Hippocampal formation (tissue), 2 donors: ENCODE results near the gene MRPL49.

ENCODE experiments used
- DNase-seq, 2 donors: peaks; one replicate each; lab custom pipeline; 2025; lab: John Stamatoyannopoulos, UW

The MRPL49 gene

GRCh38 chr11:65102142-65103095, 19.7 kb upstream of the MRPL49 start:
- DNase-seq, result peak; percentile 46 to 60

DNA sequence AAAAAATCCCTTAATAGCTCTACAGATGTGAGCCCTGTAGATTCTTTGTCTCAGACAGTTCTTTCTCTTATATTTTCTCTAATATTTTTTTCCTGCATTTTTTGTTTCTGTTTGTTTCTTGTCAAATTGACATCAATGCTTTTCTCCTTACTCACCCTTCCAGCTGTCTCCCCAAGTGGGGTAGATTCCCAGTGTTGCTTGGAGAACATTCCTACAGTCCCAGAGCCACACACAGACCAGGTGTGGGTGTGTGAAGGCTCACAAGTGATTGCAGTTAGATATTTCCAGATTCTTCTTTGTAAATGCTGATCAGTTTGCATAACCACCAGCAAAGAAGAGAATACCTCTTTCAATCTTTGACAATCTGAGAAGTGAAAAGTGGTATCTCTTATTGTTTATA, 18.6 kb upstream of the MRPL49 start:
- no peak for DNase-seq

DNA sequence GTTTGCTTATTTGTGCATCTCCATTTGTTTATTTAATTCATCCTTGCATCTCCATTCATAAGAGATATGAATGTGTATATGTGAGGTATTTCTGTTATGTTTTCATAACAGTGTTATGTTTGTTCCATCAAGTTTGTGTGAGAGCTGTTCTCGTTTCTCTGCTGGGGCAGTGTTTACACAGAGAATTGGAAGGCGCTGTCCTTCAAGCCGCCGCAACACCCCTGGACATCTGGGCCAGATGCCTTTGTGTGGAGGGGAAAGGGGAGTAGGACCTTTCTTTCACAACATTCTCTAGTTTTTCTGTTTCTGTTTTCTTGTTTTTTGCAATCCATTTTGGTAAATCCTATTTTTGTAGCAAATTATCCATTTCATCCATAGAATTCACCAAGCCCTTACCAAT, 17.5 kb upstream of the MRPL49 start:
- DNase-seq, result no peak

GRCh38 chr11:65107078-65107477, 15.0 kb upstream of the MRPL49 start:
- DNase-seq, result no peak

DNA sequence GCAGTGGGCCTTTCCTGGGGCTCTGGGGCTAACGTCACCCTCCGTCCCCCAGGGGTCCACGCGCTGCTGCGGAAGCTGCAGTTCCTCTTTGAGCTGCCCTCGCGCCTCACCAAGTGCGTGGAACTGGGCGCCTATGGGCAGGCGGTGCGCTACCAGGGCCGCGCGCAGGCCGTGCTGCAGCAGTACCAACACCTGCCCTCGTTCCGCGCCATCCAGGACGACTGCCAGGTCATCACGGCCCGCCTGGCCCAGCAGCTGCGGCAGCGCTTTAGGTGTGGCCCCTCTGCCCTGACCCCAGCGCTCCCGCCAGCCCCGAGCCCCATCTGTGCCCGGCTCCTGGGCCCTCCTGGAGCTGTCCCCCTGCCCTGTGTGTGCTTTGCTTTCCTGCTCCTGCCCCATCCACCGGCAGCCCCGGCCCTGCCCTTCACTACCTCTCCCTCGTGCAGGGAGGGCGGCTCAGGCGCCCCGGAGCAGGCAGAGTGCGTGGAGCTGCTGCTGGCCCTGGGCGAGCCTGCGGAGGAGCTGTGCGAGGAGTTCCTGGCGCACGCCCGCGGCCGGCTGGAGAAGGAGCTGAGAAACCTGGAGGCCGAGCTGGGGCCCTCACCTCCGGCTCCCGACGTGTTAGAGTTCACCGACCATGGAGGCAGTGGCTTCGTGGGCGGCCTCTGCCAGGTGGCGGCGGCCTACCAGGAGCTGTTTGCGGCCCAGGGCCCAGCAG, 14.2 kb upstream of the MRPL49 start:
- no peak for DNase-seq

DNA sequence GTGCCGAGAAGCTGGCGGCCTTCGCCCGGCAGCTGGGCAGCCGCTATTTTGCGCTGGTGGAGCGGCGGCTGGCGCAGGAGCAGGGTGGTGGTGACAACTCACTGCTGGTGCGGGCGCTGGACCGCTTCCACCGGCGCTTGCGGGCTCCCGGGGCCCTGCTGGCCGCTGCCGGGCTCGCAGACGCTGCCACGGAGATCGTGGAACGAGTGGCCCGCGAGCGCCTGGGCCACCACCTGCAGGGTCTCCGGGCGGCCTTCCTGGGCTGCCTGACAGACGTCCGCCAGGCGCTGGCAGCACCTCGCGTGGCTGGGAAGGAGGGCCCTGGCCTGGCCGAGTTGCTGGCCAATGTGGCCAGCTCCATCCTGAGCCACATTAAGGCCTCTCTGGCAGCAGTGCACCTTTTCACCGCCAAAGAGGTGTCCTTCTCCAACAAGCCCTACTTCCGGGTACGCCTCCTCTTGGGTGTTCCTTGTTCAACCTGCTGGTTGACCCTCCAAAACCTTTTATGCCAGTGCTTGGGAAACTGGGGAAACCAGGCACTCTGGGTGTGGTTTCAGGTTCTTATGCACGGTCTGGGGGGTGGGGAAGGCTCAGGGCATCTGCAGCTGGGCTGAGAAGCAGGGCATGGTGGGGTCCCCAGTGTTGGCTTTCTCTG, 13.5 kb upstream of the MRPL49 start:
- DNase-seq, result no peak

DNA sequence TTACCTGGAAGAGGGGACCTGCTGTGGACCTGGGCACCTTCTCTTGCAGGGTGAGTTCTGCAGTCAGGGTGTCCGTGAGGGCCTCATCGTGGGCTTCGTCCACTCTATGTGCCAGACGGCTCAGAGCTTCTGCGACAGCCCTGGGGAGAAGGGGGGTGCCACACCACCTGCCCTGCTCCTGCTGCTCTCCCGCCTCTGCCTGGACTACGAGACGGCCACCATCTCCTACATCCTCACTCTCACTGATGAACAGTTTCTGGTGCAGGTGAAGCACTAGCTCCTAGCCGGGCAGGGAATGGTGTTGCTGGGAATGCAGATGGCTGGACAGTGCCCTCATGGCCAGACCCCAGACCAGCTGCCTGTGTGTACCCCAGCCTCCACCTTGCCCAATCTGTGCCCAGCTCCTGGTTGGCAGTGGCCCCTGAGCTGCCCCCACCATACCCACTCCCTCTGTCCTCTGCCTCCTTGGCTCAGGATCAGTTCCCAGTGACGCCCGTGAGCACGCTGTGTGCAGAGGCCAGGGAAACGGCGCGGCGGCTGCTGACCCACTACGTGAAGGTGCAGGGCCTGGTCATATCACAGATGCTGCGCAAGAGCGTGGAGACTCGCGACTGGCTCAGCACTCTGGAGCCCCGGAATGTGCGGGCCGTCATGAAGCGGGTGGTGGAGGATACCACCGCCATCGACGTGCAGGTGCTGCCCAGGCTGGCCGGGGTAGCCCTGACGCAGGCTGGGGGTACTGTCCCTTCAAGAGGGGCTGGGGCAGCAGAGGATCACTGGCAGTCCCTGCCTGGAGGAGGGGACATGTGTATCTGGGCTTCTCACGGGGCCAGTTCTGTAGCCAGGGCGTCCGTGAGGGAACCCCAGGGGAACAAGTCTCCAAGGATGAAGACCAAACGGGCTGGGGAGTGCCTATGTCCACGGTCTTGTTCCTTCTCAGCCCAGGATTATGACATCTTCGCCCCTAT, 12.6 kb upstream of the MRPL49 start:
- DNase-seq, result no peak

GRCh38 chr11:65110354-65110861, 11.7 kb upstream of the MRPL49 start:
- peak; percentile 80 to 86 for DNase-seq

DNA sequence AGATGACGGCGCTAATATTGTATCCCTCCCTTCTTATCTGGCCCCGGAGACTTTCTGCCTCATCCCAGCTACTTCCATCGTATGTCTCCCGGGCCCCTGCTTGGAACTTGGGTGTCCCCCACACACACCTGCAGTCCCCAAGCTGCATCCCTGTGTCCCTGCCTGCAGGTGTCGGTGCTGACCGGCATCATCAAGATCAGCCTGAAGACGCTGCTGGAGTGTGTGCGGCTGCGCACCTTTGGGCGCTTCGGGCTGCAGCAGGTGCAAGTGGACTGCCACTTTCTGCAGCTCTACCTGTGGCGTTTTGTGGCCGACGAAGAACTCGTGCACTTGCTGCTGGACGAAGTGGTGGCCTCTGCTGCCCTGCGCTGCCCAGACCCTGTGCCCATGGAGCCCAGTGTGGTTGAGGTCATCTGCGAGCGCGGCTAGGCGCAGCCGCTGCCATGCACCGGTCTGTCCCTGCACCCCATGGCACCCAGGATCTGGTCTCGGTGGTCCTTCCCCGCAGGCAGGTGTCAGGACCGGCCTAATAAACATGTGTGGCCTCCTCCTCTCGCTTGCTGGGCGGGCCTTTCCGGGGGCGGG, 10.9 kb upstream of the MRPL49 start:
- no peak for DNase-seq

GRCh38 chr11:65111744-65112545, 10.2 kb upstream of the MRPL49 start, which contains the start of gene TM7SF2:
Gene TM7SF2 (plus strand): TSS chr11:65111872. CDS start chr11:65112016, 144 bp downstream.
- DNase-seq, result peak; percentile 96 to 97

DNA sequence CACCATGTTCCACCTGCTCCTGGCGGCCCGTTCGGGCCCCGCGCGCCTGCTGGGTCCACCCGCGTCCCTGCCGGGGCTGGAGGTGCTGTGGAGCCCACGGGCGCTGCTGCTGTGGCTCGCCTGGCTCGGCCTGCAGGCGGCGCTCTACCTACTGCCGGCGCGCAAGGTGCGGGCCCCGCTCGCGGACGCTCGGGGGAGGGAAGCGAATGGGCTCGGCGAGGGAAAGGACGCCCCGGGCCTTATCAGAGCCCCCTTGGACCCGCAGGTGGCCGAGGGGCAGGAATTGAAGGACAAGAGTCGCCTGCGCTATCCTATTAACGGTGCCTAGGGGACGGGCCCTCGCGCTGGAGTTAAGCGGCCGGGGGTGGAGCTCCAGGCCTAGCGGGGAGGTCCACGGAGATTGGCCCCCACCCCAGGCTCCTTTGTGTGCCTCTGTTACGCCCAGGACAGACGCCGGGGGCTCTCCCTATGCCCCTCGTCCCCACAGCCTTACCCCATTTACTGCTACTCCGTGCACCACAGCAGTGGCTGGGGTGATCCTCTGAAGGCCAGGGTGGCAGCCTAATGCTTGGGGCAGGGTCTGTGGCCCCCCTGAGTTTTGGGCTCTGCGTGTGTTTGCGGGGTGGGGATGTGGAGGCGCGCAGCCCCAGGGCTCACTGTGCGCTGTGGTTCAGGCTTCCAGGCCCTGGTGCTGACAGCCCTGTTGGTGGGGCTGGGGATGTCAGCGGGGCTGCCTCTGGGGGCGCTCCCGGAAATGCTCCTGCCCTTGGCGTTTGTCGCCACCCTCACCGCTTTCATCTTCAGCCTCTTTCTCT, 9.4 kb upstream of the MRPL49 start:
- peak in 1 of 2 donors; percentile 56 for DNase-seq

DNA sequence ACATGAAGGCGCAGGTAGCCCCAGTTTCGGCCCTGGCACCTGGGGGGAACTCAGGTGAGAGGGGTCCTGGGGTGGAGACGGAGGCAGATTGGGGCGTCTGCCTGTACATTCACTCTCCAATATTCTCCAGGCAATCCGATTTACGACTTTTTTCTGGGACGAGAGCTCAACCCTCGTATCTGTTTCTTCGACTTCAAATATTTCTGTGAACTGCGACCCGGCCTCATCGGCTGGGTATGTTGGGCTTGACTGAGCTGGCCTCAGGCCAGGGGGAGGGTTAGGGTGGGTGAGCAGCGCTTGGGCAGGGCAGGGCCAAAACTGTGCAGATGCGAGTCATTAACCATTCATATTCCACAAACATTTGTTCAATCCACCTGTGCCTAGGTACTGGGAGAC, 8.8 kb upstream of the MRPL49 start:
- DNase-seq, result no peak

- DNase-seq, result no peak
Measured at GRCh38 chr11:65113839-65114238, 8.3 kb upstream of the MRPL49 start.

- DNase-seq, result no peak
Measured at GRCh38 chr11:65114538-65115171, 7.5 kb upstream of the MRPL49 start.

GRCh38 chr11:65115361-65116082, 6.6 kb upstream of the MRPL49 start:
- no peak for DNase-seq

DNA sequence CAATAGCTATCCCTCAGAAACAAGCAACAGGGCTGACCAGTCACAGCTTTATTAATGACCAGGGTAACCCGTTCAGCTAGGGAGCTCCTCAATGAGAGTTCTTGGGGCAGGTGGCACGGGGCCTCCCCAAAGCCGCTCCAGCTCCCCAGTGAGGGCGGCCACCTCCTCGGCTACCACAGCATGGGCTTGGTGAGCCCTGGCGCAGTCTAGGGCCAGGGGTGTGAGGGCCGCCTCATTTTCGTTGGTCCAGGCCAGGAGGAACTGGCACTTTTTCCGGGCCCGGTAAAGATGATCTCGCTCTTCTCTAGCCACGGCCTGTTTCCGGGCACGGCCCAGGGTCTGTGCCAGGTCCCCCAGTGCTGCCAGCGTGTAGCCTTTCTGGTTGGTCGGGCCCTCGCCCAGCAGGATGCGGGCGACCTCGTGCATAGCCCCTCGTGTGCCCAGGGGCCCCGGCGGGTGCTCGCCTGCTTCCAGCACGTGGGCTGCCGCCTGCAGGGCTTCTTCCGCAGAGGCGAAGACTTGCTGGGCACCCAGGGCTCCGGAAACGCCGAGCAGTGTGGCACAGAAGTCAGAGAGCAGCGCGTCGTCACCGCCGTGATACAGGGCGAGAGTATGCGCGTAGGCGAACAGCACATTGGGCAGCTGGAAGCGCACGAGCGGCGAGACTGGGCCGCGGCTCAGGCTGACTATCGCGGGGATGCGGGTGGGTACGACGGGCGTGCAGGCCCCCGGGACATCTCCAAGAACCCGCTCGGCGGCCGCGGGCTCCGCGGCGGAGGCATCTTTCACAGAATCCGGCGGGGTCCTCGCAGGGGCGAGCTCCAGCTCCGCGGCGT, 5.5 kb upstream of the MRPL49 start:
- DNase-seq, result no peak
